Measurements from ENCODE around the gene MICAL2.

Gene MICAL2

GRCh38 chr11:12110201-12110713 lies at the start of gene MICAL2:
MICAL2 (plus strand) TSS chr11:12110590; CDS start chr11:12162156, 51,566 bp downstream.
- H3K9me3 ChIP-seq (ENCODE audit: control insufficient read depth in 2 of 2, low read length in 2 of 2): no peaks in the 10 kb centered on the region
- H3K9ac ChIP-seq (ENCODE audit: low read length in 2 of 2): peak within 1 kb of the TSS; percentile 93
- H3K4me3 ChIP-seq (ENCODE audit: low read length in 2 of 2): peak within 1 kb of the TSS; percentile 68 to 92
- no peaks in the 10 kb centered on the region for H3K27me3 ChIP-seq (ENCODE audit: control insufficient read depth in 1 of 2, insufficient read depth in 2 of 2, low read length in 2 of 2)
- H3K4me1 ChIP-seq (ENCODE audit: control insufficient read depth, insufficient read depth, low read length): peaks cover 47% of the 10 kb centered on the region
- H3K27ac ChIP-seq (ENCODE audit: low read length): peak within 1 kb of the TSS; percentile 91
- H3K36me3 ChIP-seq (ENCODE audit: control insufficient read depth in 2 of 2, insufficient read depth in 2 of 2, low read length in 2 of 2): no peaks in the 10 kb centered on the region

GRCh38 chr11:12061851-12062560 lies 48.4 kb upstream of the MICAL2 start:
- Histone ChIP-seq H3K36me3 (ENCODE audit: control insufficient read depth in 2 of 2, insufficient read depth in 2 of 2, low read length in 2 of 2) (no peaks in the 10 kb centered on the region), H3K4me1 (ENCODE audit: control insufficient read depth, insufficient read depth, low read length) (peaks cover 5% of the 10 kb centered on the region), H3K9me3 (ENCODE audit: control insufficient read depth in 2 of 2, low read length in 2 of 2) (no peaks in the 10 kb centered on the region), H3K9ac (ENCODE audit: low read length in 2 of 2) (no peak overlapping the region), H3K27me3 (ENCODE audit: control insufficient read depth in 1 of 2, insufficient read depth in 2 of 2, low read length in 2 of 2) (no peaks in the 10 kb centered on the region), H3K4me3 (ENCODE audit: low read length in 2 of 2) (no peak overlapping the region), H3K27ac (ENCODE audit: low read length) (no peak overlapping the region)

- no peak overlapping the region for H3K4me3 ChIP-seq (ENCODE audit: low read length in 2 of 2)
- H3K9ac ChIP-seq (ENCODE audit: low read length in 2 of 2): no peak overlapping the region
- peaks cover 9% of the 10 kb centered on the region for H3K4me1 ChIP-seq (ENCODE audit: control insufficient read depth, insufficient read depth, low read length)
- no peak overlapping the region for H3K27ac ChIP-seq (ENCODE audit: low read length)
- H3K27me3 ChIP-seq (ENCODE audit: control insufficient read depth in 1 of 2, insufficient read depth in 2 of 2, low read length in 2 of 2): no peaks in the 10 kb centered on the region
- H3K36me3 ChIP-seq (ENCODE audit: control insufficient read depth in 2 of 2, insufficient read depth in 2 of 2, low read length in 2 of 2): no peaks in the 10 kb centered on the region
- H3K9me3 ChIP-seq (ENCODE audit: control insufficient read depth in 2 of 2, low read length in 2 of 2): no peaks in the 10 kb centered on the region
Measured at GRCh38 chr11:12063251-12063650, 47.1 kb upstream of the MICAL2 start.

- Histone ChIP-seq H3K4me3 (ENCODE audit: low read length in 2 of 2) (no peak overlapping the region), H3K9ac (ENCODE audit: low read length in 2 of 2) (no peak overlapping the region), H3K27ac (ENCODE audit: low read length) (no peak overlapping the region), H3K36me3 (ENCODE audit: control insufficient read depth in 2 of 2, insufficient read depth in 2 of 2, low read length in 2 of 2) (no peaks in the 10 kb centered on the region), H3K27me3 (ENCODE audit: control insufficient read depth in 1 of 2, insufficient read depth in 2 of 2, low read length in 2 of 2) (no peaks in the 10 kb centered on the region), H3K4me1 (ENCODE audit: control insufficient read depth, insufficient read depth, low read length) (peaks cover 9% of the 10 kb centered on the region), H3K9me3 (ENCODE audit: control insufficient read depth in 2 of 2, low read length in 2 of 2) (no peaks in the 10 kb centered on the region)
Measured at GRCh38 chr11:12064136-12064953, 46.0 kb upstream of the MICAL2 start.

- peaks cover 9% of the 10 kb centered on the region for H3K4me1 ChIP-seq (ENCODE audit: control insufficient read depth, insufficient read depth, low read length)
- no peaks in the 10 kb centered on the region for H3K9me3 ChIP-seq (ENCODE audit: control insufficient read depth in 2 of 2, low read length in 2 of 2)
- no peak overlapping the region for H3K9ac ChIP-seq (ENCODE audit: low read length in 2 of 2)
- H3K4me3 ChIP-seq (ENCODE audit: low read length in 2 of 2): no peak overlapping the region
- no peak overlapping the region for H3K27ac ChIP-seq (ENCODE audit: low read length)
- H3K36me3 ChIP-seq (ENCODE audit: control insufficient read depth in 2 of 2, insufficient read depth in 2 of 2, low read length in 2 of 2): no peaks in the 10 kb centered on the region
- no peaks in the 10 kb centered on the region for H3K27me3 ChIP-seq (ENCODE audit: control insufficient read depth in 1 of 2, insufficient read depth in 2 of 2, low read length in 2 of 2)
Measured at GRCh38 chr11:12064954-12065280, 45.5 kb upstream of the MICAL2 start.

DNA sequence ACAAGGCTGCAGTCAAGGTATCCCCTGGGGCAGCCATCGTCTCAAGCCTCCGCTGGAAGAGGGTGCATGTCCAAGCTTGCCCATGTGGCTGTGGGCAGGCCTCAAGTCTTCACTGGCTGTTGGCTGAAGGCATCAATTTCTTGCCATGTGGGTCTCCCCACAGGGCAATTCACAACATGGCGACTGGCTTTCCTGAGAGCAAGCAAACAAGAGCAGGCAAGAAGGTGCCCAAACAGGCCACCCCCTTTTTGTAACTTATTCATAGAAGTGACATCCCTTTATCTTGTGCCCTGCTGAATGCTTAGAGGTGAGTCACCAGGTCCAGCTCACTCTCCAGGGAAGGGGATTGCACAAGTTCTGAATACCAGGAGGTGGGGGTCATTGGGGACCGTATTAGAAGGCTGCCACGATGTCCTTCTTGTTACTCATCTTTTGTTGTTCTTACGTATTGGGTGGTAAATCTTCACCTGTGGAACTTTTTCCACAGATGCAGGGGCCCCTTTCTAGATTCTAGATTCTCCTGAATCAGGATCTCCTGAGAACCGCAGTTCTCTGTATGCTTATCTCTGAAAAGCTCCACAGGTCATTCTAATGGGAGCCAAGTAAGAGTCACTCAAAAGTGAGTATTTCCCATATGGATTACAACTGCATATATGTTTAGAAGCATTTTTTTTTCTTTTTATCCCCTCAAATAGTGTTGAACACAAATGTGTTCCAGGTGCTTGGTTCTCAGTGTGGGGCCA lies 44.2 kb upstream of the MICAL2 start:
- H3K4me3 ChIP-seq (ENCODE audit: low read length in 2 of 2): no peak overlapping the region
- H3K4me1 ChIP-seq (ENCODE audit: control insufficient read depth, insufficient read depth, low read length): peaks cover 9% of the 10 kb centered on the region
- H3K9ac ChIP-seq (ENCODE audit: low read length in 2 of 2): peak overlapping the region in 1 of 2 donors; percentile 3
- peak overlapping the region; percentile 24 for H3K27ac ChIP-seq (ENCODE audit: low read length)
- no peaks in the 10 kb centered on the region for H3K36me3 ChIP-seq (ENCODE audit: control insufficient read depth in 2 of 2, insufficient read depth in 2 of 2, low read length in 2 of 2)
- no peaks in the 10 kb centered on the region for H3K27me3 ChIP-seq (ENCODE audit: control insufficient read depth in 1 of 2, insufficient read depth in 2 of 2, low read length in 2 of 2)
- no peaks in the 10 kb centered on the region for H3K9me3 ChIP-seq (ENCODE audit: control insufficient read depth in 2 of 2, low read length in 2 of 2)

GRCh38 chr11:12066799-12067508 lies 43.4 kb upstream of the MICAL2 start:
- peak overlapping the region; percentile 24 for H3K27ac ChIP-seq (ENCODE audit: low read length)

DNA sequence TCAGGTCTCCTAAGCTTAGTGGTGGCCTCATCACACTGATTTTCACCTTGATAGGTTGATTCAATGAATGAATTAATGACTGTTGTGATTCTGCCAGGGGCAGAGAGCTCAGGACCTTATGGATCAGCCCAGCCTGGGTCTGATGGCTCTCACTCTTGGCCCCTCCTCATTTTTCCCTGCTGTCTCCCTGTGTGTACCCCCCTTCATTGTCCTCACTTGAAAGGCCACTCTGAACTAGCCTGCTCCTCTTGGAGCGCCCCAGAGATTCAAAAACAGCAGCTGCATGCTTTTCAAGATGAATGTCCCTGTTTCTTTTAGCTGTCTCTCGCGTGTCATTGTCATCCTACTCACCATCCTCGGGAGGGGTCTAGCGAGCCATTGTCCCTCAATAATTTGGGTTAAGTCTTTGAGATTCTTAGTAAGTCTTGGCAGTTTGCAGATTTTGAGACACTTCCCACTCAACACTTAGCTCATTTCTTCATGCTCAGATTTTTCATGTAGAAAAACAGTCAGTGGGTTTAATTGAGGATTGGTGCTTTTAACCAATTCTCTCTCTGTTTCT lies 42.5 kb upstream of the MICAL2 start:
- no peak overlapping the region for H3K9ac ChIP-seq (ENCODE audit: low read length in 2 of 2)
- H3K36me3 ChIP-seq (ENCODE audit: control insufficient read depth in 2 of 2, insufficient read depth in 2 of 2, low read length in 2 of 2): no peaks in the 10 kb centered on the region
- peak overlapping the region; percentile 11 for H3K27ac ChIP-seq (ENCODE audit: low read length)
- no peaks in the 10 kb centered on the region for H3K9me3 ChIP-seq (ENCODE audit: control insufficient read depth in 2 of 2, low read length in 2 of 2)
- H3K4me3 ChIP-seq (ENCODE audit: low read length in 2 of 2): no peak overlapping the region
- H3K27me3 ChIP-seq (ENCODE audit: control insufficient read depth in 1 of 2, insufficient read depth in 2 of 2, low read length in 2 of 2): no peaks in the 10 kb centered on the region
- H3K4me1 ChIP-seq (ENCODE audit: control insufficient read depth, insufficient read depth, low read length): peaks cover 9% of the 10 kb centered on the region

More at GRCh38 chr11:12066799-12067508, 43.4 kb upstream of the MICAL2 start:
- H3K4me3 ChIP-seq (ENCODE audit: low read length in 2 of 2): no peak overlapping the region
- H3K9ac ChIP-seq (ENCODE audit: low read length in 2 of 2): peak overlapping the region; percentile 3 to 5
- H3K9me3 ChIP-seq (ENCODE audit: control insufficient read depth in 2 of 2, low read length in 2 of 2): no peaks in the 10 kb centered on the region
- H3K4me1 ChIP-seq (ENCODE audit: control insufficient read depth, insufficient read depth, low read length): peaks cover 9% of the 10 kb centered on the region
- no peaks in the 10 kb centered on the region for H3K27me3 ChIP-seq (ENCODE audit: control insufficient read depth in 1 of 2, insufficient read depth in 2 of 2, low read length in 2 of 2)
- H3K36me3 ChIP-seq (ENCODE audit: control insufficient read depth in 2 of 2, insufficient read depth in 2 of 2, low read length in 2 of 2): no peaks in the 10 kb centered on the region

- no peaks in the 10 kb centered on the region for H3K9me3 ChIP-seq (ENCODE audit: control insufficient read depth in 2 of 2, low read length in 2 of 2)
- H3K4me1 ChIP-seq (ENCODE audit: control insufficient read depth, insufficient read depth, low read length): peaks cover 9% of the 10 kb centered on the region
- no peaks in the 10 kb centered on the region for H3K27me3 ChIP-seq (ENCODE audit: control insufficient read depth in 1 of 2, insufficient read depth in 2 of 2, low read length in 2 of 2)
- H3K9ac ChIP-seq (ENCODE audit: low read length in 2 of 2): no peak overlapping the region
- no peak overlapping the region for H3K4me3 ChIP-seq (ENCODE audit: low read length in 2 of 2)
- H3K27ac ChIP-seq (ENCODE audit: low read length): no peak overlapping the region
- no peaks in the 10 kb centered on the region for H3K36me3 ChIP-seq (ENCODE audit: control insufficient read depth in 2 of 2, insufficient read depth in 2 of 2, low read length in 2 of 2)
Measured at GRCh38 chr11:12069066-12069676, 41.2 kb upstream of the MICAL2 start.

Data from stomach smooth muscle (tissue), 2 donors.